Stimulated activated CD4-positive, alpha-beta T cell treated with anti-CD3 and anti-CD28 coated beads, Interleukin-4, amount 100 ng/mL, for 4 hours (primary cell): ENCODE measurements around the gene SIPA1L3.
A peak's percentile ranks its signal among the peaks of the same experiment; 100 is the strongest.
"Not testable (repeated sequence)": the region's sequence is repeated elsewhere in the genome, so short reads cannot be mapped to it uniquely, and the experiment has no call there.

Source experiments
- DNase-seq, 2 experiments: peaks; one replicate each; pipeline ENCODE4 v3.0.0-alpha.2; 2020

SIPA1L3 gene

GRCh38 chr19:37906869-37907734 is at the start of gene SIPA1L3:
SIPA1L3 (plus strand) TSS chr19:37907208; CDS start chr19:38081566, 174,358 bp downstream.
- peak; percentile 90 to 92 for DNase-seq

- DNase-seq: no peak
Observed at GRCh38 chr19:37864501-37864900, 42.5 kb upstream of the SIPA1L3 start.

GRCh38 chr19:37865930-37866329 is 41.1 kb upstream of the SIPA1L3 start:
- DNase-seq: not testable (repeated sequence)

DNA sequence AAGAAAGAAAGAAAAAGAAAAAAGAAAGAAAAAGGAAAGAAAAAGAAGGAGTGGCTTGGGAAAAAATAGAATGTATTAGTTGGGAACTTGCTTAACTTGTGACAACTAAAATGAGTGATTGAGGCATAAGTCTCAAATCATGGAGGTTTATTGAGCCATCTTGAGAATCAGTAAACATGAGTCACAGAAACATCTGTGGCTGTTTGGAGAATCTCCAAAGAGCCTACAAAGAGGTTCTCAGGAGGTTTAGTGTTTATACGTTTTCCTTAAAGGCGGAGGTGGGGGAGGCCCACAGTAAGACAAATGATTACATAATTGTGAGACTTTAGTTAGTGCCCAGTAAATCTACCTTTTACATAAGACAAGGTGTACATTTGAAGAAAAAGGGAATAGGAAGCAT is 39.2 kb upstream of the SIPA1L3 start:
- no peak for DNase-seq

DNA sequence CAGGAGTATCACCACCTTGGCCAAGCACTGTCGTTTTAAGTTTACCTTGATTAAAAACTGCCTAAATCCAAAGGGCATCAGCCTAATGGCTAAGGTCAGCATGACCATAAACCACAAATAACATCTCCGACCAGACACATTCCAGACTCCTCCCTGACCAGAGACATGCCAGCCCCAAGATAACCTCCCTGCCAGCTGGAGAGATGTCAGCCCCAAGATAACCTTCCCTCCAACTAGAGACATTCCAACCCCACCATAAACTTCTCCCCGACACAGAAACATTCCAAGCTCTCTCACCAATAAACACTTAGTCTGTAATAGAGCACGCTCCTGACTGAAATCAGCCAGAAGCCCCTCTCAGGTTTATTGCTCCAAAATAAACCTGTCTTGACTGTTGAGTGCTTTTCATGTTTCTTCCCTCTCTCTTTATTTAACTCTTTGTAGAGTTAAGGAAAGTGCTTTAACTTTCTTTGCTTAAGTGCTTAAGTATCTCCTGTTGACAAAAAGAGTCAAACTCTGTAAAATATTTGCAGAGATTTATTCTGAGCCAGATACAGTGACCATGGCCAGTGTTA is 37.2 kb upstream of the SIPA1L3 start:
- no peak for DNase-seq

GRCh38 chr19:37872383-37872782 is 34.6 kb upstream of the SIPA1L3 start:
- DNase-seq: no peak

- DNase-seq: no peak
Observed at GRCh38 chr19:37874784-37875183, 32.2 kb upstream of the SIPA1L3 start.

DNA sequence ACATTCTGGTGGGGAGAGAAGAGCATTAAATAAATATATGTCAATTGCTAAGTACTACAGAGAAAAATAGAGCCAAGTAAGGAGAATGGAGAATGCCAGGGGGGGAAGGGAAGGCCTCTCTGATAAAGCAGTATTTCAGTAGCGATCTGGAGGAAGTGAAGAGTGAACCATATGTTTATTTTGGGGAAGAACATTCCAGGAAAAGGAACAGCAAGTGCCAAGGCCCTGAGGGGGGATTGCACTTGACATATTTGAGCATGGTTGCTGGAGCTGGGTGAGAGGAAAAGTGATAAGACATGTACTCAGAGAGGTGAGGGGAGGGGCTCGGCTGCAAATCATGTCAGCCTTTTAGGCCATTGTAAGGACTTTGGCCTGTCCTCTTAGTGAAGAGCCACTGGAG is 31.0 kb upstream of the SIPA1L3 start:
- no peak for DNase-seq

DNA sequence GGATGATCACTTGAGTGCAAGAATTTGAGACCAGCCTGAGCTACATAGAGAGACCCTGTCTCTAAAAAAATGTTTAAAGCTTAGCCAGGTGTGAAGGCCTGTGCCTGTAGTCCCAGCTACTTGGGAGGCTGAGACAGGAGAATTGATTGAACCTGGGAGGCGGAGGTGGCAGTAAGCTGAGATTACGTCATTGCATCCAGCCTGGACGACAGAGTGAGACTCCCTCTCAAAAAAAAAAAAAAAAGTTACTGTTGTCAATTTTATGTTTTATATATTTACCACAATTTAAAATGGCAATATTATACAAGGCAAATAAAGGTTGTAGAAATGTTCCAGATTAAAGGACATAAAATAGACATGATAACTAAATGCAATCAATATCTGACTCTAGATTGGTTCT is 29.9 kb upstream of the SIPA1L3 start:
- DNase-seq: no peak

DNA sequence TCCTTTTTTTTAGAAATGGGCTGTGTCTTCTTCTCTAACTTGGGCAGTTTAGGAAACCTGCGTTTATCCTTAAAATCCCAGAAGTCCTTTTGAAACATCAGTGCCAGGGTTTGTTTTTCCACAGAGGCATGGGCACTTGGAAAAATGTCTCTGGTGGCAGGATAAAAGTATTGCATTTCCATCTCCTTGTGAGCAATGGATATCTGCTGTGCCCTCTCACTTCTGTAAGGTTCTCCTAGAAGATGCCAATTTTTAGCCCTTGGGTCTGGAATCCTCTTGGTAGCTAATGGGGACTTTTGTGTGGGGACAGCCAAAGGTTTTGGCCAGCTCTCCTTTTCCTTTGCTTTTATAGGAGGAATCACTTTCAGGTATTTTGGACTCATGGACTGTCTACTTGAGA is 21.6 kb upstream of the SIPA1L3 start:
- DNase-seq: no peak

DNA sequence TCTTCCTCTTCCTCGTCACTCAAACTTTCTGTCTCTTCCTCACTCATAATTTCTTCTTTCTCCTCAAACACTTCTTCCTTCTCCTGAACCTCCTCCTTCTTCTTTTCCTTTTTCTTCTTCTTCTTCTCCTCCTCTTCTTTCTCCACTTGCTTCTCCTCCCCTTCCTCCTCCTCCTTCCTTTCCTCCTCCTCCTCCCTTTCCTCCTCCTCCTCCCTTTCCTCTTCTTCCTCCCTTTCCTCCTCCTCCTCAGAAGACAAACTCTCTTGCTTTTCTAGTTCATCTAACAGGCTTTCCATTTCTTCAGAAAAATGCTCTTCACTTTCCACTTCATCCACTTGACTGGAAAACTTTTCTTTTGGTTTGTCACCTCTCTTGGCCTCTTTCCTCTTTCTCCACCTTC is 20.4 kb upstream of the SIPA1L3 start:
- no peak for DNase-seq

- no peak for DNase-seq
Observed at GRCh38 chr19:37893845-37894575, 13.0 kb upstream of the SIPA1L3 start.

- DNase-seq: no peak
Observed at GRCh38 chr19:37896180-37896579, 10.8 kb upstream of the SIPA1L3 start.

DNA sequence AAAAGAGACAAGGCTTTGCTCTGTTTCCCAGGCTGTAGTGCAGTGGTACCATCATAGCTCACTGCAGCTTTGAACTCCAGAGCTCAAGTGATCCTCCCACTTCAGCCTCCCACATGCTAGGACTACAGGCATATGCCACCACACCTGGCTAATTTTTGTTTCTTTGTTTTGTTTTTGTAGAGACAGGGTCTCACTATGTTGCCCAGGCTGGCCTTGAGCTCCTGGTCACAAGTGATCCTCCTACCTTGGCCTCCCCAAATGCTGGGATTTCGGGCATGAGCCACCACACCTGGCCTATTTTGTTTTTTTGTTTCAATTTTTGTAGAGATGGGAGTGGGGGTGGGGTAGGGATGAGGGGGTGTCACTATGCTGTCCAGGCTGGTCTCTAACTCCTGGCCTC is 7.6 kb upstream of the SIPA1L3 start:
- no peak for DNase-seq

GRCh38 chr19:37899966-37900365 is 7.0 kb upstream of the SIPA1L3 start:
- DNase-seq: no peak

- peak; percentile 73 to 77 for DNase-seq
Observed at GRCh38 chr19:37902668-37903067, 4.3 kb upstream of the SIPA1L3 start.

GRCh38 chr19:37903096-37903495 is 3.9 kb upstream of the SIPA1L3 start:
- DNase-seq: no peak

DNA sequence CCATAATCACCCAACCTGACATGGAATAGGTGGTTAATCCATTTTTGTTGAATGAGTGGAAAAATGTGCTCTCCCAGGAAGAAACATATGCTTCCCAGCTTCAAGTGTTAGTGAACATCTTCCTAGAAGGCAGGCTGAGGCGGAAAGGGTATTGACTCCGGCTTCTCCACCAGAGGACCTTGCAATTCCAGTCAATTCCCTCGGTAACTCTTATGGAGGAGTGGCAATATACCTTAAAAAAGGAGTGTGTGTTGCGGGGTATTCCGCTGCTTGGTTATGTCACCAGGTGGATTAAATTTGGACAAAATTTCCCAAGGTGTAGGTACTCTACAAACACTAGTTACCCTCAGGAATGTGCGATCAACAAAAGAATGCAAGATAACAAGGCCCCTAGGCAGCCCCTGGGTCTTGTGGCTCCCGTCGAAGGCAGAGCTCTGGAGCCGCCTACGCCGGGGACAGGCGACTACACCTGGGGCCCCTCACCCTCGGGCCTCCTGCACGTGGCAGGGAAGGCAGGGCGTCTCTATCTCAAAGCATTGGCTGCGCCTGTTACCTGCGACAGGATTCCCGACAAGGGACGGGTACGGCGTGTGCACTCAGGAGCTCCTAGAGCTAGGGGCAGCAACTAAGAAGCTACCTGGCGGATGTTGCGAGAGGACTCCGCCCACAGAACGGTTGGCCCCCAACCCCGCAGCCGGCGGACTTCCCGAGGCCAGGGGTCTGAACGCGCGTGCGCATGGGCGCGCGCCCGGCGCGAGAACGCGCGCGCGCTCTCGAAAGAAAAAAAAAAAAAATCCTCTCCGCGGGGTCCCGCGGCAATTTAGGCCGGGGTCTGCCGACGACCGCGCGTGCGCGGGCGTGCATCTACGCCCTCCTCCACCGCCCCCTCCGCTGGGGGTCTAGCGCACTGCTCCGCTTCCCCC is 801 bp upstream of the SIPA1L3 start, which contains the start of gene WDR87:
Gene WDR87 (minus strand): TSS at position 649 of the 923 bp plus-strand sequence. CDS start 8,355 bp downstream, outside the sequence.
- peak; percentile 34 to 38 for DNase-seq

GRCh38 chr19:37907735-37908455 is 887 bp downstream of the SIPA1L3 start:
- DNase-seq: no peak

DNA sequence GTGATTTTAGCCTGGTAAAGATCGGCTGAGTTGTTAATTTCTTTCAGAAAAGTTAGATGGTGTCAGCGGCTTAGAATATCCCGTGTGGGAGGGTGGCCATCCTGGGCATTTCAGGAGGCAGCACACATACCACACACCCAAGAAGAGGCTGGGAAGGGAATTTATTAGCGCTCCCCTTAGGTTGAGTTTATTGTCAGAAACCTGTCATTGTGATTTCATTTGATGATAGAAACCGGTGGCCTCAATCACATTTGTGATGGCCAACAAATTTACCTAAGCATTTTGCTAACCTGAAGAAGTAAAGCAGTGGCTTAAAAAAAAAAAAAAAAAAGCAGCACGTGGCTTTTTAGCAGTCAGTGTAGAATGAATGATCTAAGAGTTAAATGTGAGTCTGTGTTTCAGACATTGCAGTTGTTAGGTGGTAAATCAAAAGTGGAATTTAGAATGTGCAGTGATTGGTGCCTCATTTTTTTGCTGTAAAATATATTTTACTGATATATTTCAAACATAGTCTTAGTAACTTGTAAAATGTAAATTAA is 2.7 kb downstream of the SIPA1L3 start:
- no peak for DNase-seq

GRCh38 chr19:37914908-37915307 is 7.9 kb downstream of the SIPA1L3 start:
- DNase-seq: no peak
